Spleen (tissue), 11 donors: ENCODE results near the gene STXBP1. TPM values are rescaled to one million over a fixed set of nuclear protein-coding genes. Genes with fewer than 3 reads are reported as not detected.
A peak's percentile ranks its signal among the peaks of the same experiment; 100 is the strongest.

ENCODE experiments used
- DNase-seq: peaks from one replicate; pipeline ENCODE4 v3.0.0-alpha.2; 2020
- H3K27ac ChIP-seq, 8 donors: fragments of 200-600 bp; sonication (generic) in 7 of 8; 1 replicate in 4 of 8; 2 replicates in 4 of 8; pipeline versions ENCODE4 v1.5.0 to v1.8.0; 2016 to 2021; ENCODE audit warnings: inconsistent platforms in 4 of 8, mild to moderate bottlenecking in 4 of 8, moderate library complexity in 1 of 8
- H3K27me3 ChIP-seq, 7 donors: fragments of 200-600 bp; sonication (generic) in 6 of 7; replicated peaks in 1 of 7; 1 replicate in 4 of 7; 2 replicates in 3 of 7; pipeline versions ENCODE4 v1.5.0 to v1.8.0; 2016 to 2021; ENCODE audit warnings: inconsistent platforms in 3 of 7, mild to moderate bottlenecking in 1 of 7
- H3K36me3 ChIP-seq, 6 donors: fragments of 200-600 bp; sonication (generic) in 5 of 6; 1 replicate in 4 of 6; 2 replicates in 2 of 6; pipeline versions ENCODE4 v1.5.0 to v1.8.0; 2016 to 2021; ENCODE audit warnings: inconsistent platforms in 2 of 6
- H3K4me1 ChIP-seq, 6 donors: fragments of 200-600 bp; sonication (generic) in 5 of 6; 1 replicate in 3 of 6; 2 replicates in 3 of 6; pipeline versions ENCODE4 v1.5.0 to v1.8.0; 2016 to 2021; ENCODE audit warnings: inconsistent platforms in 3 of 6
- H3K4me3 ChIP-seq, 8 donors: fragments of 200-600 bp; sonication (generic) in 7 of 8; 1 replicate in 4 of 8; 2 replicates in 4 of 8; pipeline versions ENCODE4 v1.5.0 to v1.8.0; 2016 to 2021; ENCODE audit warnings: inconsistent platforms in 4 of 8, mild to moderate bottlenecking in 4 of 8, moderate library complexity in 2 of 8
- H3K9me3 ChIP-seq, 8 donors: fragments of 200-600 bp; sonication (generic) in 7 of 8; 1 replicate in 4 of 8; 2 replicates in 4 of 8; pipeline versions ENCODE4 v1.5.0 to v1.8.0; 2016 to 2021; ENCODE audit warnings: inconsistent platforms in 4 of 8
- POLR2A ChIP-seq, 3 donors: fragments of 450-650 bp; IDR thresholded peaks; one replicate each; pipeline ENCODE4 v1.5.1; 2017; ENCODE audit warnings: antibody characterized with exemption in 3 of 3, mild to moderate bottlenecking in 1 of 3
- POLR2AphosphoS5 ChIP-seq, 3 donors: sonication (generic); formaldehyde crosslinking; IDR thresholded peaks; one replicate each; pipeline ENCODE4 v1.5.1; 2017; ENCODE audit warnings: antibody characterized with exemption in 3 of 3
- WGBS, 5 donors: extraction: QIAGEN DNeasy Blood & Tissue Kit in 3 of 5; methylation state at CpG; one replicate each; pipeline versions ENCODE4 v1.1.5 to v1.1.7; 2013 to 2018; 5-methylcytosine and 5-hydroxymethylcytosine counted together
- intact Hi-C: fragments of 100-400 bp; cut with DNase I; formaldehyde crosslinking; loops from one replicate; pipeline ENCODE4 v1.15.0; 2023; ENCODE audit warnings: low total_unique reads
- polyA plus RNA-seq, 3 donors: library from polyadenylated mRNA; stranded (reverse); fragments of 200-250 nt; gene quantifications; one replicate each; pipeline ENCODE4 v1.2.1, GENCODE V29; 2013
- total RNA-seq, 7 donors: library from RNA; depleted of rRNA in 3 of 7; stranded (reverse); fragments of >200 nt in 3 of 7; fragmentation: NEBNext Ultra II Directional in 4 of 7; extraction: Animal tissue kit (Norgen Biotek cat#: 25700) in 4 of 7; gene quantifications; one replicate each; pipeline versions ENCODE4 v1.1.0 to v1.2.1, GENCODE V29; 2016 to 2021
- TF ChIP-seq, protein P1 (sequence below), 11 experiments: fragments of 200-600 bp in 7 of 11; fragments of 450-650 bp in 4 of 11; sonication (generic) in 4 of 11; IDR thresholded peaks in 8 of 11; conservative IDR thresholded peaks in 3 of 11; 1 replicate in 7 of 11; 2 replicates in 4 of 11; pipeline versions ENCODE4 v1.4.0 to v1.8.0; 2016 to 2021; ENCODE audit warnings: antibody characterized with exemption in 11 of 11, inconsistent platforms in 4 of 11, mild to moderate bottlenecking in 1 of 11
- donor health status: healthy with polysubstance abuse.
- donor health status: DM: no; HTN: no; CAD: no; lungs with moderate emphysema.
- donor health status: DM: no; HTN: no; CAD: no.
- donor health status: Bipolar disorder and iron deficiency.
- donor health status: healthy.
- donor health status: DM: no; HTN: no; CAD: no.
- donor health status: DM: yes; HTN: yes; CAD: no.

The STXBP1 gene
- total and polyA plus RNA-seq, 10 donors: 4.3 to 75.7 (median 31.6) TPM

DNA sequence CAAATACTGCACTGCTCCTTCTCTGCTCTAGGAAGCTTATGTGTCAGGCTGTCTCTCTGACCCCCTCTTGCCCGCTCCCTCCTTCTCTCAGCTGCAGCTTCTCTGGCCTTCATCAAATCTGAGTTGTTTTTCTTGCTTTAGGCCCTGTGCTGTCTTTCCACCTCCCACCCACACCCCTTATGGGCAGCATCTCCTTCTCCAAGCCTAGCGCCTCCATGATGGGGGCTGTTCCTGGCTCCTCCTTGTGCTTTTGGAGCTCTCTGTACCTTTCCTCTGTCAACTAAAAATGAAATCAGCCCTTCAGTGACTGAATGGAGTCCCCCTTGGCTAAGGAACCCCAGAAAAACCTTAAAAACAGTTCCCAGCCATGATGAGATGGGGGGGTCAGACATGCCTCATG lies 88.1 kb downstream of the STXBP1 start:
- H3K27ac ChIP-seq: peak overlapping the region in 4 of 8 donors; percentile 82 to 86 (median 85)
- no peak overlapping the region for H3K4me3 ChIP-seq
- DNase-seq: no peak
- H3K9me3 ChIP-seq: no peaks in the 10 kb centered on the region
- H3K4me1 ChIP-seq: peaks cover 3 to 24% (median 11%) of the 10 kb centered on the region in 6 donors
- intact Hi-C loops: no loop called here
- 90 to 99% (median 98%) methylated on average over 2 of the region's 2 CpGs for WGBS, 5 donors
- TF ChIP-seq, protein P1, sequence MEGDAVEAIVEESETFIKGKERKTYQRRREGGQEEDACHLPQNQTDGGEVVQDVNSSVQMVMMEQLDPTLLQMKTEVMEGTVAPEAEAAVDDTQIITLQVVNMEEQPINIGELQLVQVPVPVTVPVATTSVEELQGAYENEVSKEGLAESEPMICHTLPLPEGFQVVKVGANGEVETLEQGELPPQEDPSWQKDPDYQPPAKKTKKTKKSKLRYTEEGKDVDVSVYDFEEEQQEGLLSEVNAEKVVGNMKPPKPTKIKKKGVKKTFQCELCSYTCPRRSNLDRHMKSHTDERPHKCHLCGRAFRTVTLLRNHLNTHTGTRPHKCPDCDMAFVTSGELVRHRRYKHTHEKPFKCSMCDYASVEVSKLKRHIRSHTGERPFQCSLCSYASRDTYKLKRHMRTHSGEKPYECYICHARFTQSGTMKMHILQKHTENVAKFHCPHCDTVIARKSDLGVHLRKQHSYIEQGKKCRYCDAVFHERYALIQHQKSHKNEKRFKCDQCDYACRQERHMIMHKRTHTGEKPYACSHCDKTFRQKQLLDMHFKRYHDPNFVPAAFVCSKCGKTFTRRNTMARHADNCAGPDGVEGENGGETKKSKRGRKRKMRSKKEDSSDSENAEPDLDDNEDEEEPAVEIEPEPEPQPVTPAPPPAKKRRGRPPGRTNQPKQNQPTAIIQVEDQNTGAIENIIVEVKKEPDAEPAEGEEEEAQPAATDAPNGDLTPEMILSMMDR (IDR thresholded peaks at IDR 0.05 in 8 of 11, conservative IDR thresholded peaks at IDR 0.05 in 3 of 11): no peak
- TF ChIP-seq POLR2A (IDR thresholded peaks at IDR 0.05): no peak
- no peak for TF ChIP-seq POLR2AphosphoS5 (IDR thresholded peaks at IDR 0.05)
- no peaks in the 10 kb centered on the region for H3K36me3 ChIP-seq
- H3K27me3 ChIP-seq: no peaks in the 10 kb centered on the region

DNA sequence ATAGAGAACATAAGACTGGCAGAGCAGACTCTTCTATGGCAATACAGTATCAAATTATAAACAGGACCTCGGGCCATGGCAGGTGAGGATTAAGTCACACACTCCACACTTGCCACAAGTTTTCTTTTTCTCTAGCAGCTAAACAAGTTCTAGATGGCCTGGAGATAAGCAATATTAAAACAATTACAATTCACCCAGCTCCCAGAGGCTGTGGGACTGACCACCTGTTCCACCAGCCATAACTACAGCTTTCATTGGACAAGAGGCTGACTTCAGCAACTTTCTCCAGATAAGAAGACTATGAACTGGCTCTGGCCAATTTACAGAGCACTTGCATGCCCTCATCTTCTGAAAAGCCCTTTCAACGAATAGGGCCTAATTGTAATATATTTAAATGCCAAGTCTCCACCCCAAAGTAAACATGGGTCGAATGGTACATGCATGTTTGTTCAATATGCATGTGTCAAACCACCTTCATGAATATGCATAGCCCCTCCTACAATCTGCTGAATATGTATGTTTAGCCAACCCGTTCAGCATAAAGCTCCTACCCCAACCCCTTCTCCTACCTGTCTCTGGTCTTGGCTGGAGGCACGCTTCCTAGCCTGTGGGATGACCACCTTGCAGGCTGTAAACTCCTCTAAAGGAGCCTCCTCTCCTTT lies 88.6 kb downstream of the STXBP1 start:
- no peak for DNase-seq
- Histone ChIP-seq H3K4me1 (peaks cover 3 to 24% (median 11%) of the 10 kb centered on the region in 6 donors), H3K36me3 (no peaks in the 10 kb centered on the region), H3K27me3 (no peaks in the 10 kb centered on the region), H3K4me3 (no peak overlapping the region), H3K27ac (no peak overlapping the region), H3K9me3 (no peaks in the 10 kb centered on the region)
- 79 to 94% (median 87%) methylated on average over 5 of the region's 5 CpGs for WGBS, 5 donors
- TF ChIP-seq POLR2A (IDR thresholded peaks at IDR 0.05) (no peak), POLR2AphosphoS5 (IDR thresholded peaks at IDR 0.05) (no peak)
- TF ChIP-seq, protein P1 (IDR thresholded peaks at IDR 0.05 in 8 of 11, conservative IDR thresholded peaks at IDR 0.05 in 3 of 11): no peak
- intact Hi-C loops: no loop called here

DNA sequence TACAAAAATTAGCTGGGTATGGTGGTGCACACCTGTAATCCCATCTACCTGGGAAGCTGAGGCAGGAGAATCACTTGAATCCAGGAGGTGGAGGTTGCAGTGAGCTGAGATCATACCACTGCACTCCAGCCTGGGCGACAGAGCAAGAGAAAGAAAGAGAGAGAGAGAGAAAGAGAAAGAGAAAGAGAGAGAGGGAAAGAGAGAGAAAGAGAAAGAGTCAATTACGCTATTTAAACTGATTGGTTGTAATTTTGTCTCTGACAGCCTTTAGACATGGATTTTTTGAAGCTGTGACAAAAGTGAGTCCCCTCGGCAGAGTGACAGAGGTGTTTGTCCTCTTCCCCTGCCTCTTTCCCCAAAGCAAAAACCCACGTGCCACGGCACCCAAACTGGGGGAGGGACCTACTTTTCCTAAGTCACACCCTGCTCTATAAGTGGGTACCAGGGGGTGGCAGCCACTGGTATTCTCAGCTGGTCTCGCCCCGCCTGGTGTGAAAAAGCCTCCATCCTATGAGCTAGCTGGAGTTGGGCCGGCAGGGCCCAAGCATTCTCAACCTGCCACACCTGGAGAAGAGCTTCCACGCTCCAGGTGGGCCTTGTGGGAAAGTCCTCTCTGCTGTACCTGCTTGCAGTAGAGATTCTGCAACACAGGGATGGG lies 91.3 kb downstream of the STXBP1 start:
- intact Hi-C loops: no loop called here
- Histone ChIP-seq H3K27ac (no peak overlapping the region), H3K4me1 (peaks cover 3 to 26% (median 10%) of the 10 kb centered on the region in 6 donors), H3K27me3 (no peaks in the 10 kb centered on the region), H3K4me3 (no peak overlapping the region), H3K9me3 (no peaks in the 10 kb centered on the region), H3K36me3 (no peaks in the 10 kb centered on the region)
- TF ChIP-seq POLR2A (IDR thresholded peaks at IDR 0.05) (no peak), POLR2AphosphoS5 (IDR thresholded peaks at IDR 0.05) (no peak)
- TF ChIP-seq, protein P1 (IDR thresholded peaks at IDR 0.05 in 8 of 11, conservative IDR thresholded peaks at IDR 0.05 in 3 of 11): no peak
- no peak for DNase-seq
- 72 to 80% (median 73%) methylated on average over 9 of the region's 9 CpGs for WGBS, 5 donors
